Kidney epithelial cell (primary cell): ENCODE measurements around the gene ITGB5. TPM values are rescaled to one million over a fixed set of nuclear protein-coding genes. Genes with fewer than 3 reads are reported as not detected.

Source experiments
- DNase-seq: peaks from one replicate; pipeline ENCODE4 v3.0.0-alpha.2; 2010; ENCODE audit warnings: low read depth
- H3K27me3 ChIP-seq: 2 replicates; pipeline ENCODE4 v1.6.0; 2011; ENCODE audit warnings: low read length; ENCODE audit not compliant: control insufficient read depth, insufficient read depth
- H3K36me3 ChIP-seq: 2 replicates; pipeline ENCODE4 v1.5.1; 2011; ENCODE audit warnings: low read length; ENCODE audit not compliant: control insufficient read depth, insufficient read depth
- H3K4me3 ChIP-seq: 2 replicates; pipeline ENCODE4 v1.5.1; 2011; ENCODE audit warnings: low read depth, mild to moderate bottlenecking, control low read depth, low read length
- total RNA-seq: library from RNA; depleted of rRNA; stranded (reverse); fragments of >200 nt; gene quantifications from 2 replicates; pipeline ENCODE4 v1.2.3, GENCODE V29; 2015
- TF ChIP-seq, protein P1 (sequence below): IDR thresholded peaks from 2 replicates; pipeline ENCODE4 v1.5.1; 2011; ENCODE audit warnings: mild to moderate bottlenecking, moderate library complexity, low read length, control low read depth, inconsistent platforms; ENCODE audit not compliant: insufficient read depth, poor library complexity, severe bottlenecking

ITGB5 gene
- total RNA-seq, 1 donor from 2014 or later: 86.0 TPM

DNA sequence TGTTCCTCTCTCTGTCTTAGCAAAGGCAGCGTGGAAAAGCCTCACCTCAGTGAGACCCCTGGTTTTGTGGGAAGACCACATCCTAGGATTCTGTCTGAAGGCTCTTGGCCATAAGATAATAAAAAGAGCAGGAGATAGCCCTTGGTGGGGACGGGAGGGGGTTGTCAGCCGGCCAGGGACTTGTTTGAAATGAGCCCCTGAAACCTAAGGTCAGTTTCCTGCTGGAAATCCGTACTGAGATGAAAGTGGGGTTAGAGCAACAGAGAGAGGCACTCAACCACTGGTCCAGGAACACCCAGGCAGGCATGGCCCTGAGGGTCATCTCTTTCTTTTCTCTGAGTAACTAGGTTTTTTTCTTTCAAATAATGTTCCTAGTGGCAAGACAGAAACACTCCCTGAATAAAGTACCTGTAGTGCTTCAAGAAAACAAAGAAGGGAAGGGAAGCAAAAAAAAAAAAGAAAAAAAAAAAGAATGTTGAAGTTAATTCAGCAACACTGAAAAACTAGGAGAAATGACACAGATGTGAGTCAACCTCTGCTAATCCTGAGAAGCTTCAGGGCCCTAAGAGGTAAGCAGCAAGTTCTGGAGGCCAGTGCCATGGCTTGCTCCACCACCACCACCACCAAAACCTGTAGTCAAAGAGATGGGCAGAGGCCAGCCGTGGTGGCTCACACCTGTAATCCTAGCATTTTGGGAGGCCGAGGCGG lies 3.2 kb downstream of the ITGB5 start:
- no peak for DNase-seq
- TF ChIP-seq, protein P1, sequence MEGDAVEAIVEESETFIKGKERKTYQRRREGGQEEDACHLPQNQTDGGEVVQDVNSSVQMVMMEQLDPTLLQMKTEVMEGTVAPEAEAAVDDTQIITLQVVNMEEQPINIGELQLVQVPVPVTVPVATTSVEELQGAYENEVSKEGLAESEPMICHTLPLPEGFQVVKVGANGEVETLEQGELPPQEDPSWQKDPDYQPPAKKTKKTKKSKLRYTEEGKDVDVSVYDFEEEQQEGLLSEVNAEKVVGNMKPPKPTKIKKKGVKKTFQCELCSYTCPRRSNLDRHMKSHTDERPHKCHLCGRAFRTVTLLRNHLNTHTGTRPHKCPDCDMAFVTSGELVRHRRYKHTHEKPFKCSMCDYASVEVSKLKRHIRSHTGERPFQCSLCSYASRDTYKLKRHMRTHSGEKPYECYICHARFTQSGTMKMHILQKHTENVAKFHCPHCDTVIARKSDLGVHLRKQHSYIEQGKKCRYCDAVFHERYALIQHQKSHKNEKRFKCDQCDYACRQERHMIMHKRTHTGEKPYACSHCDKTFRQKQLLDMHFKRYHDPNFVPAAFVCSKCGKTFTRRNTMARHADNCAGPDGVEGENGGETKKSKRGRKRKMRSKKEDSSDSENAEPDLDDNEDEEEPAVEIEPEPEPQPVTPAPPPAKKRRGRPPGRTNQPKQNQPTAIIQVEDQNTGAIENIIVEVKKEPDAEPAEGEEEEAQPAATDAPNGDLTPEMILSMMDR: no peak
- Histone ChIP-seq H3K4me3 (no peak overlapping the region), H3K36me3 (no peaks in the 10 kb centered on the region), H3K27me3 (no peaks in the 10 kb centered on the region)

DNA sequence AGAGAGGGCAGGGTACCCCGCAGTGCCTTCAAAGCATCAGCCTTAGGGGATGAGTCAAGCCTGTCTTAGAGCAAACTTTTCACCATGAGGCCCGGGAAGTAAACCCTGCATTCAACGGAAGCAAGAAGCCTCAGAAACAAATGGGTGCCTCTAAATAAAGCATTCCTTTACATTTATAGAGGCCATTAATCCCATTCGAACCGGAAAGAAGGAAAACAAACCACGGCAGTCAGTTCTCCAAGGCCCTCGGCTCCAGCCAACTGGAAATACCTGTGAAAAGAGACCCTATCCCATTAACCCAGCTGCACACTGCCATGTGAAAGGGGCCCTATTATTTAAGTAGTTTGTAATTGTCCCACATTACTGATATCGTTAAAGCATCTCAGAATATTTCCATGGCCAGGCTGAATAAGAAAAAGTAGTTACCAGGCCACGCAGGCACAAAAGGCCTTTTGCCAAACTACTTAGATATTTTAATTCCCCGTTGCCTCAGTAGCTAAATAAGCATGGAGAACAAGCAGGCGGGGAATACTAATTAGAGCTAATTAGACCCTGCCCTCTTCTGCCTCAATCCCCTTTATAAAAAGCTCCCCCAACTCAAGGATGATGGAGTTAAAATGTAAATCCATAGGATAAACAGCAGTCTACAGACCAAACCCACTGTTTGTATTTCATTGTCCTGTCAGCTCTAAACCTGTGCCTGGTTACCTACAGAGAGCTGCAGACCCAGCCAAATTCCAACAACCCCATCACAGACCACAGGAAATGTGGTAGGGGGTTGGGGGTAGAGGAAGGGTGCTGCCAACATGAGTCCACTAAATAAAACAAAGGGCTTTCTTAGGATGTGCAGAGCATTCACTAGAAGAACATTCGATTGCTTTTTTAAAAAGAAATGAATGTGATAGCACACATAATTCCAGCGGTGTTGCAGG lies 4.1 kb downstream of the ITGB5 start:
- no peaks in the 10 kb centered on the region for H3K36me3 ChIP-seq
- H3K4me3 ChIP-seq: no peak overlapping the region
- no peaks in the 10 kb centered on the region for H3K27me3 ChIP-seq
- no peak for DNase-seq
- TF ChIP-seq, protein P1: no peak

DNA sequence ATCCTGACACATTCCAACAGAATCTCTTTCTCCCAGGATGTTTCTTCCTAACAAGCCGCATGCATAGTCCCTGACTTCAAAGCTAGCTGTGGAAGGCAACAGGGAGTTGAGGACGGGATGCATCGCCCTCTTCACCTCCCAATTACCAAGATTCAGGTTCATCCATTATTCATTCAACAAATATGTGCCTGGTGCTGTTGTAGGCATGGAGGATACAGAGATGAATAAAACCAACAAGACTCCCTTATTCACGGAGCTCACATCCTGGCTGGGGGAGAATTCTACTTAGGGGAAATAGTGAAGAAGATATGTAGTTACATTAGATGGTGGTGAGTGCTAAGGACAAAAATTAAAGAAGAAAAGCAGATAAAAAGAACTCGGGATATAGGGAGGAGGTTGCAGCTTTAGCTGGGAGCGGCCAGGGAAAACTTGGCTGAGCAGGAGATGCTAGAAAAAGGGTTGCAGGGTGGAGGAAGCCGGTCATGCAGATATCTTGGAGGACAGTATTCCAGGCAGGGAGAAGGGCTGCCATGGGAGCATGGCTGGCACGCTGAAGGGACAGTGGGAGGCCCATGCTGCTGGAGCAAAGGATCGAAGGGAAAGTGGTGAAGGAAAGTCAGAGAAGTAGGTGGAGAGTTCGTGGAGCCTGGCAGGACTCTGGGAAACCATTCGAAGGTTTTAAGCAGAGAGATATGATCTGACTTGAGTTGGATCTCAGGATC lies 5.0 kb downstream of the ITGB5 start:
- Histone ChIP-seq H3K4me3 (no peak overlapping the region), H3K36me3 (no peaks in the 10 kb centered on the region), H3K27me3 (no peaks in the 10 kb centered on the region)
- TF ChIP-seq, protein P1: no peak
- no peak for DNase-seq

DNA sequence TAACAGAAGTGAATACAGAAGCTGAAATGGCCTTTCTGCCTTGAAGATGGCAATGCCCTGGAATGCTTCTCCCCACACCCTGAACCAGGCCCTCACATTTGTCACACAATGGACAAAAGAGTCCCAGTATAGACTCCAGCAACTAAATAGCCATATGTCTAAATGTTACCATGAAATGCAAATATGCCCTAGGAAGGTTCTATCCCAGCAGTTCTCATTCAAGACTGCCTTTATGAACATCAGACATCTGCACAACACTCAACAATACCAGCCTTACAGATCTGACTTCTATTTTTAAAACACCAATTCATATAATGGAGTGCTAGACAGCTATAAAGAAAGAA lies 7.9 kb downstream of the ITGB5 start:
- Histone ChIP-seq H3K27me3 (no peaks in the 10 kb centered on the region), H3K36me3 (no peaks in the 10 kb centered on the region), H3K4me3 (no peak overlapping the region)
- no peak for DNase-seq
- TF ChIP-seq, protein P1: no peak

DNA sequence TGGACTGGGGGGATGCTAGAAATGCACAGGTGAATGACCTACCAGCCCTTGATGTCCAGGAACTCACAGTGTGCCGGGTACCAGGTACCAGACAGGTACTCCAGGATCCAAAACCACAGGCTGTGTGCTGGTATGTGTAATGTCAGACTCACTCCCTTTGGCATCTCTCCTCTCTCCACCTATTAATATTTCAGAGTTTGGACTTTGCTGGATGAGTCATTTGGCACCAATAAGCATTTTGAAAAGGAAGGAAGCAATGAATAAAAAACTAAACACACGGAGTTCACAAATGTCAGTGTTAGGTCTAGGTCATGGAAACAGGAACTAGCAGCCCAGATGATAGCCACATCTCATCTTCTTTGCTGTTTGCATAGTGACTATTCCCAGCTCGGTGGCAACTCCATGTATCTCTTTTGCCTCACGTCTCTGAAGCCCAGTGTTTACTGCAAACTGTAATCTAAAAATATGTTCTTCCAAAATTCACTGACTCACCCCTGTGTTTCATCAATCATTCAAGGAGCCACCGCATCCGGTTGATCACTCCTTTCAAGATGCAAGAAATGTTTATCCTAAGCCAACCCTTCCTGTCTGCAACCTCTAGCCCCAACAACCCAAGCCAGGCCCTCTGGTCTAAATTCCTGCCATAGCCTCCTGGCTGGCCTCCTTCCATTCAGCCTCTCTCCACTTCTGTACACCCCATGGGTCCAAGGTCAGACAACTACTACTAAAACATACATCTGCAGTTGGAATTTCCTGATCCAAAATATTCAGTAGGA lies 8.4 kb downstream of the ITGB5 start:
- peak; percentile 67 for DNase-seq
- H3K27me3 ChIP-seq: no peaks in the 10 kb centered on the region
- H3K4me3 ChIP-seq: no peak overlapping the region
- no peaks in the 10 kb centered on the region for H3K36me3 ChIP-seq
- TF ChIP-seq, protein P1: no peak
